GM11168 (cell line): ENCODE results near the gene SLC35E4.
"Not testable (repeated sequence)": the region's sequence is repeated elsewhere in the genome, so short reads cannot be mapped to it uniquely, and the experiment has no call there.

ENCODE experiments used
- in situ Hi-C: fragments of 300-500 bp; cut with MboI; formaldehyde crosslinking; loops from one replicate; pipeline ENCODE4 v1.12.0; 2022; ENCODE audit warnings: low sequenced_read_pairs; ENCODE audit not compliant: unreplicated experiment

SLC35E4 gene

DNA sequence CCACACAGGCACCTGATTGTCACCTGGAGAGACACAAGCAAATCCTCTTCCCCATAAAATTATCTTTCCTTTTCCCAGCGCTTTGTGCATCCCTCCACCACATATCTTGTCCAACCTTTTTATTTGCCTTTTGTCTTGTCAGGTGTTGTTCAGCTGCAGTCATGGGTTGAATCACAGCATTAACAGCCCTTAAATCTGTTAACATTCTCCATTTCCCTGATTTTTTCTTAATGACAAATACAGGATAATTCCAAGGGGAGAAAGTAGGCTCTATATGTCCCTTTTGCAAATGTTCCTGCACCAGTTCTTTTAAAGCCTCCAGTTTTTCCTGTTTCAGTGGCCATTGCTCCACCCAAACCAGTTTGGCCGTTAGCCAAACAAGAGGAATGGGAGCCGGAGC is 41.0 kb downstream of the SLC35E4 start:
- in situ Hi-C loops, result not testable (repeated sequence)

- in situ Hi-C loops, result not testable (repeated sequence)
Measured at GRCh38 chr22:30679895-30680690, 44.5 kb downstream of the SLC35E4 start.

DNA sequence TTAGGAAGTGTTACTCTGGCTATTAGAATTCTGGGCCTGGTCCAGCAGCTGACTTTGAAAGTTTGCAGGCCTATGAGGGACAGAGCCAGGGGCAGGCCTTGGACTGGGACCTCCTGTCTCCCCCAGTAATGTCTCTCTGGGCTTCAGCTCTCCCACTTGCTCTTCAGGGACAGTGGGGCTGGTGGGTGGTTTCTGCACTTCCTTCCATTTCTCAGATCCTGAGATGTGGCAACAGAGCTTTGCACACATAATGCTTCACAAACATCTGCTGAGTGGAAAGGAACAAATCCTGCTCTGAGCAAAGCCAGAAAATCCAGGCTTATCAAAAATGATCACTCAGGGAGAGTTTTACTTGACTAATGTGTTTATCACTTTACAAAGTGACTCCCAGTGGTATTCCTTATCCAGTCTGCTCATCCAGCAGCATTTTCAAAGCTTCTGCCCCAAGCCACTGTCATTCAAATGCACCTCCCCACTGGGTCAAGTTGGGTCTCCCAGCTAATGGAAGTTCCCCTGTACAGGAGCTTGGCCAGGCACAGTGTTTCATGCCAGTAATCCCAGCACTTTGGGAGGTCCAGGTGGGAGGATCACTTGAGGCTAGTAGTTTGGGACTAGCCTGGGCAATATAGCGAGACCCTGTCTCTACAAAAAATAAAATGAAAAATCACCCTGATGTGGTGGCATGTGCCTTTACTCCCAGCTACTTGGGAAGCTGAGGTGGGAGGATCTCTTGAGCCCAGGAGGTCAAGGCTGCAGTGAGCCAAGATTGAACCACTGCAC is 45.6 kb downstream of the SLC35E4 start:
- in situ Hi-C loops, result no loop called here

DNA sequence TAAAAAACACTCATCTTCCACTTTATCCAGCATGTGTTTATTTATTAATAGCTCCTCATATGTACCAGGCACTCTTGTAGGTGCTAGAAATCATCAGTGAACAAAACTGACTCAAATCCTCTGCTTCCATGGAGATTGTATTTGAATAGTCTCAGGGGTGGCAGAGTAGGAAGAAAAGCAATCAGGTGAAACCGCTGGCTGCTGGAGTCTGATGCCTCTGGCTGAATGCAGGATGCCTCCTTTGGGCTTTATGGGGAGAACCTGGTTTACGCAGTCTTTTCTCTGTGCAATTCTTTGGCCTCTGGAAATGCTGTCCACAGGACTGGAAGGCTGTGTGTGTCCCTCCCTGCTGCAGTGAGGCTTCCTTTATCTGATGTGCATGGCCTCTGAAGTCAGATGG is 46.2 kb downstream of the SLC35E4 start:
- in situ Hi-C loops, result no loop called here

DNA sequence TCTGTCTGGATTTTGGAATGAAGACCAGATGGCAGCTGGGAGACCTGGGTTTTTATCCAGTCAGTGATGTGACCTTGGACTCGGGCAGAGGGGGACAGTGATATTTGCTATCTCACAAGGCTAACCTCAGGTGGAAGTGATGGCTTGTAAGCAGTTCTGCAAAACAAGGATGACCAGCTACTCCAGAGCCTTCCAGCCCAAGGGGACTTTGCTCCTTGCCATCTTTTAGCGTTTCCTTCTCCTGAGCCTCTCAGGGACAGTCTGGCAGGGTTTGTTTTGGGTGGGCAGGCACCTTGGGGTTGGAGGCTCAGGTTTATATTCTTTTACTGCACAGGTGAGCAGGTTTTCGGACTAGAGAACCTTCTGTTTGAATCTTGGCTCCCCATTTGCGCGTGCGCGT is 49.6 kb downstream of the SLC35E4 start:
- in situ Hi-C loops, result no loop called here

DNA sequence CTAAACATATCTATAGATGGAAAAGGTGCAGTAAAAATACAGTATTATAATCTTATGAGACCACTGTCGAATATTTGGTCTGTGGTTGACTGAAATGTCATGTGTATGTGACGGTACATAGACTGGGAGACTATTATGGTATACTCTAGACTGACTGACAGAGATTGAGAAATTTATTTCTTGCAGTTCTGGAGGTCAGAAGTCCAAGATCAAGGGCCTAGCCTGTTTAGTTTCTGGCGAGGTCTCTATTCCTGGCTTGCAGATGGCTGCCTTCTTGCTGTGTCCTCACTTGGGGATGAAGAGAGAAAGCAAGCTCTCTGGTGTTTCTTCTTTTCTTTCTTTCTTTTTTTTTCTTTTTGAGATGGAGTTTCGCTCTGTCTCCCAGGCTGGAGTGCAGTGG is 51.8 kb downstream of the SLC35E4 start:
- in situ Hi-C loops, result no loop called here

- in situ Hi-C loops, result no loop called here
Measured at GRCh38 chr22:30689622-30690021, 54.0 kb downstream of the SLC35E4 start.

- in situ Hi-C loops, result no loop called here
Measured at GRCh38 chr22:30691204-30691603, 55.6 kb downstream of the SLC35E4 start.

DNA sequence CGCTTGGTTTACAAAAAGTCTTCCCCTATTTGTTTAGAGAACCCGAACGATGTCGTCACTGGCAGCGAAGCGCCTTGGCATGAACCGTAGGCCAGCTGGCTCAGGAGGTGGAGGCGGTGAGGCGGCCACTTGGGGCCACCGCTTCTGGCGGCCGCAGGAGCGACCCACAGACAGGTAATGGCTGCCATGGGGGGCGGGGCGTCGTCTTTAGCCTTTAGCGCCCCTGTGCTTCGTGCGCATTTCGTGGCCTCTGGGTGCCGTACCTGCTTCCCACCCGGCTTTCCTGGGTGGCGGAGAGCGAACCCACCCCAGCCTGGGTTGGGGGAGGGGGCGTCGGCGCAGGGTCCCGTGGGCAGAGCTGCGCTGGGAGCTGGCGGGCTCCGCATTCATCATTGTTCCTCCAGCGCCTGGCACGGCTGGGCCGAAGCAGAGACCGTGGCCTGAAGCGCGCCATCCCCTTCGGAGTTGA is 58.6 kb downstream of the SLC35E4 start:
- in situ Hi-C loops, result no loop called here

DNA sequence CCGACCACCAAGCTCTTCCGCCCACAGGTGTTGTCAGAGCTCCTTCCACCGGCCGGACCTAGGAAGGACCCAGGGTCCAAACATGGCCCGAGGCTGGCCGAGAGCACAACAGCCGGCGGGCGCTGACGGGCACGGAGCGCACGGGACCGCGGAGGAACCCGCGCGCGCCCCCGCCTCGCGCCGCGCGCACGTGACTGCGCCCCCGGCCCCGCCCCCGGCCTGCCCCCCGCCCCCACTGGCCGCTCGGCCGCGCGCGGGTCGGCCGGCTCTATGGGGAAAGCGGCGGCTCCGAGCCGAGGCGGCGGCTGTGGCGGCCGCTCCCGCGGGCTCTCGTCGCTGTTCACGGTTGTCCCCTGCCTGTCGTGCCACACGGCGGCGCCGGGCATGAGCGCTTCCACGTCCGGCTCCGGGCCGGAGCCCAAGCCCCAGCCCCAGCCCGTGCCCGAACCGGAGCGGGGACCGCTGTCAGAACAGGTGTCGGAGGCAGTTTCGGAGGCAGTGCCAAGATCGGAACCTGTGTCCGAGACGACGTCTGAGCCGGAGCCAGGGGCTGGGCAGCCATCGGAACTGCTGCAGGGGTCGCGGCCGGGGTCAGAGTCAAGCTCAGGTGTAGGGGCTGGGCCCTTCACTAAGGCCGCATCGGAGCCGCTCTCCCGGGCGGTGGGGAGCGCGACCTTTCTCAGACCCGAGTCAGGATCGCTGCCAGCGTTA is 59.2 kb downstream of the SLC35E4 start, which contains the start of gene OSBP2:
OSBP2 (plus strand) TSS at position 235 of the 711 bp plus-strand sequence; CDS start at position 271, 36 bp downstream.
- in situ Hi-C loops, result no loop called here

GRCh38 chr22:30695351-30695851 is 59.8 kb downstream of the SLC35E4 start:
- in situ Hi-C loops, result no loop called here

DNA sequence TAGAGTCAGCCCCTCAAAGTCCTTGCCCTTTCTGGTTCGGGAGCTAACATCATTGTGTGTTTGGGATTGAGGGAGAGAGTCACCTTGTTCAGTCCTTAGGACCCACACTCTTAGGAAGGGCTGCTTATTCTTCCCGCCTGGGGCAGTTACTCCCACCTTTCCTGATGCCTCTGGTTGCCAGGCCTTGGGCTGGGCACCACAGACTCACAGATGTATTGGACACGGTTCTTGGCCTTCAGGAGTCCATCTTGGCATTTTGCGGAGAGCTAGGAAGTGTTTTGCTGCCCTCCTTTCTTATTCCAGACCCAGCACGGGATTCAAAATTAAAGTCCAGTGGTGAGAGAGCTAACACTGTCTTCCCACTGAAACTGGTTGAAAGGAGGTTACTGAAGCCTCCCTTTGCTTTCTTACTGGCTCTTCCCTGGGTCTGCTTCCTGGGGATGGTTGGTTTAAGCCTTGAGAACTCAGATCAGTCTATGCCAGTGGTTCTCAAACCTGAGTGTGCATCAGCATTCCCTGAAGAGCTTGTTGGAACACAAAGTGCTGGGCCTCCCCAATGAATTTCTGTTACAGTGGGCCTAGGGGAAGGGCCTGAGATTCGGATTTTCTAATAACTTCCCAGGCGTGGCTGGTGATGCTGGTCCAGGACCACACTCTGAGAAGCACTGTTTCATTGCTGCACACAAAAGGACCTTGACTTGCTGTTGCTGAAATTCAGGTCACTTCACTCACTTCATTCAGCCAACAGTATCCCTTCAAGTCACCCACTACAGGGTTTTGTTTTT is 60.5 kb downstream of the SLC35E4 start:
- in situ Hi-C loops, result no loop called here
